Esophagus muscularis mucosa (tissue), 4 donors: ENCODE data around the gene VPS29. TPM values are rescaled to one million over a fixed set of nuclear protein-coding genes. Genes with fewer than 3 reads are reported as not detected.

Source experiments
- DNase-seq: peaks from one replicate; pipeline ENCODE4 v3.0.0-alpha.2; 2017; ENCODE audit errors: extremely low spot score
- H3K27ac ChIP-seq, 4 donors: fragments of 200-600 bp; sonication (generic); replicated peaks in 1 of 4; 1 replicate in 3 of 4; 2 replicates in 1 of 4; pipeline ENCODE4 v1.5.1; 2016 to 2019; ENCODE audit warnings: mild to moderate bottlenecking in 1 of 4
- H3K27me3 ChIP-seq, 4 donors: fragments of 200-600 bp; sonication (generic); one replicate each; pipeline versions ENCODE4 v1.5.1 to v1.6.0; 2016 to 2019
- H3K36me3 ChIP-seq, 4 donors: fragments of 200-600 bp; sonication (generic); one replicate each; pipeline ENCODE4 v1.5.1; 2016 to 2019
- H3K4me1 ChIP-seq, 4 donors: fragments of 200-600 bp; sonication (generic); one replicate each; pipeline ENCODE4 v1.5.1; 2016 to 2019
- H3K4me3 ChIP-seq, 4 donors: fragments of 200-600 bp; sonication (generic); 1 replicate in 2 of 4; 2 replicates in 2 of 4; pipeline ENCODE4 v1.5.1; 2016 to 2019; ENCODE audit warnings: mild to moderate bottlenecking in 4 of 4, moderate library complexity in 1 of 4
- H3K9me3 ChIP-seq, 4 donors: fragments of 200-600 bp; sonication (generic); 1 replicate in 3 of 4; 2 replicates in 1 of 4; pipeline ENCODE4 v1.5.1; 2016 to 2019
- EP300 ChIP-seq: sonication (generic); formaldehyde crosslinking; IDR thresholded peaks from one replicate; pipeline ENCODE4 v1.6.1; 2017; ENCODE audit warnings: antibody characterized with exemption
- POLR2A ChIP-seq: fragments of 450-650 bp; IDR thresholded peaks from one replicate; pipeline ENCODE4 v1.6.1; 2017; ENCODE audit warnings: antibody characterized with exemption, moderate library complexity, mild to moderate bottlenecking, low read depth
- POLR2AphosphoS5 ChIP-seq, 2 donors: sonication (generic); formaldehyde crosslinking; IDR thresholded peaks; one replicate each; pipeline ENCODE4 v1.6.1; 2017; ENCODE audit warnings: antibody characterized with exemption in 2 of 2
- WGBS: methylation state at CpG from one replicate; pipeline ENCODE4 v1.1.5; 2018; 5-methylcytosine and 5-hydroxymethylcytosine counted together
- intact Hi-C: fragments of 100-400 bp; cut with DNase I; formaldehyde crosslinking; loops from one replicate; pipeline ENCODE4 v1.15.1; 2023
- total RNA-seq, 4 donors: library from RNA; depleted of rRNA; stranded (reverse); fragments of >200 nt; gene quantifications; one replicate each; pipeline versions ENCODE4 v1.1.0 to v1.2.1, GENCODE V29; 2016
- TF ChIP-seq, protein P1 (sequence below), 3 experiments: fragments of 200-600 bp in 2 of 3; fragments of 450-650 bp in 1 of 3; sonication (generic) in 2 of 3; IDR thresholded peaks; one replicate each; pipeline ENCODE4 v1.5.1; 2017 to 2019; ENCODE audit warnings: antibody characterized with exemption in 3 of 3, mild to moderate bottlenecking in 2 of 3, moderate library complexity in 1 of 3

VPS29 gene
- total RNA-seq, 4 donors from 2014 or later = 126 to 166 (median 156) TPM

DNA sequence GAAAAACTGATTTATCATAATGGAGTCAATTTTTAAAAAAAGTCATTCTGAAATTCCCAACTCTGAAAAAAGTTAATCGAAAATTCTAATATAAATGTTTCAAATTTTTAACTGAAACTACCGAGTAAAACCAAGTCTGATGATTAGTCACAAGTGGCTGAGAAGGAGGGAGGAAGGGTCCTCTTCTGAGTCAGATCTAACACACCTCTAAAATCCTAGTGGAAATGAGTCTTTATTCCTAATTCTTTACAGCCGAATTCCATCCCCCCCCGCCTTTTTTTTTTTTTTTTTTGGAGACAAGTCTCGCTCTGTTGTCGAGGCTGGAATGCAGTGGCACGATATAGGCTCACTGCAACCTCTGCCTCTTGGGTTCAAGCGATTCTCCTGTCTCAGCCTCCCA is 38.1 kb upstream of the VPS29 start:
- WGBS = 88% methylated on average over 8 of the region's 8 CpGs
- Histone ChIP-seq H3K27ac (peak overlapping the region; percentile 83 to 92 (median 89)), H3K4me3 (no peak overlapping the region), H3K36me3 (peaks cover 0 to 51% (median 25%) of the 10 kb centered on the region in 4 donors), H3K27me3 (no peaks in the 10 kb centered on the region), H3K9me3 (no peaks in the 10 kb centered on the region), H3K4me1 (peaks cover 55 to 100% (median 93%) of the 10 kb centered on the region in 4 donors)
- TF ChIP-seq POLR2A (no peak), POLR2AphosphoS5 (IDR thresholded peaks at IDR 0.05) (no peak), EP300 (no peak)
- TF ChIP-seq, protein P1, sequence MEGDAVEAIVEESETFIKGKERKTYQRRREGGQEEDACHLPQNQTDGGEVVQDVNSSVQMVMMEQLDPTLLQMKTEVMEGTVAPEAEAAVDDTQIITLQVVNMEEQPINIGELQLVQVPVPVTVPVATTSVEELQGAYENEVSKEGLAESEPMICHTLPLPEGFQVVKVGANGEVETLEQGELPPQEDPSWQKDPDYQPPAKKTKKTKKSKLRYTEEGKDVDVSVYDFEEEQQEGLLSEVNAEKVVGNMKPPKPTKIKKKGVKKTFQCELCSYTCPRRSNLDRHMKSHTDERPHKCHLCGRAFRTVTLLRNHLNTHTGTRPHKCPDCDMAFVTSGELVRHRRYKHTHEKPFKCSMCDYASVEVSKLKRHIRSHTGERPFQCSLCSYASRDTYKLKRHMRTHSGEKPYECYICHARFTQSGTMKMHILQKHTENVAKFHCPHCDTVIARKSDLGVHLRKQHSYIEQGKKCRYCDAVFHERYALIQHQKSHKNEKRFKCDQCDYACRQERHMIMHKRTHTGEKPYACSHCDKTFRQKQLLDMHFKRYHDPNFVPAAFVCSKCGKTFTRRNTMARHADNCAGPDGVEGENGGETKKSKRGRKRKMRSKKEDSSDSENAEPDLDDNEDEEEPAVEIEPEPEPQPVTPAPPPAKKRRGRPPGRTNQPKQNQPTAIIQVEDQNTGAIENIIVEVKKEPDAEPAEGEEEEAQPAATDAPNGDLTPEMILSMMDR (IDR thresholded peaks at IDR 0.05) = no peak
- intact Hi-C loops = no loop called here
- no peak for DNase-seq

DNA sequence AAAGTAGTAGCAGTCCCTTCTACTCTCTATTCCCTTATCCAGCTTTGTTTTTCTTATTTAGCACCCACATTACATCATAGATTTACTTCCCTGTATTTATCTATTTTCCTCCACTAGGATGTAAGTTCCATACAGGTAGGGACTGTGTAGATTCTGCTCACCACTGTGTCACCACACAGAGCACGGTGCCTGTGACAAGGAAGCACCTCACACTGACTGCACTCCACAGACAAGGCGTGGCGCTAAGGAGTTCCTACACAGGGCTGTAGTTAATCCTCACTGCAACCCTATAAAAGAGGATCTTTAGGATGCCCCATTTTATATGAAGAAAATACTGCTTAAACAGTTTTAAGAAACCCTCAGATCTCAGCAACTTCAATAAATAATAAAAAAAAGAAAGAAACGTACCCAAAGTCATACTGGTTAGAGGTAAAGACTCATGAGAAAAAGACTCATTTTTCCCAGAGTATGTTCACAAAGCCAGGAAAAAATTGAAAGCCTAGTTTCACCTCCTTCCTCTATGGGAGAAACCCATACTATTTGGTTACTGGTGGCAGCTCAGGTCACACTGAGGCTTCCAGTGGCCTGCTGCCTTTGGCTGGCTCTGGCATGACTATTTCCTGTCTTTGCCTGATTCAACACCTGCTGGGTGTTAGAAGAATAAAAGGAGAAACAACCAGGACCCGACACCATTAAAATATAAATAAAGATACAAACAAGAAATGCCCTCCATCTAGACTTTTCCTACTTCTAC is 37.1 kb upstream of the VPS29 start:
- Histone ChIP-seq H3K27ac (peak overlapping the region; percentile 83 to 92 (median 89)), H3K36me3 (peaks cover 0 to 50% (median 25%) of the 10 kb centered on the region in 4 donors)
- intact Hi-C loops = no loop called here

GRCh38 chr12:110537605-110538409 is 35.9 kb upstream of the VPS29 start:
- intact Hi-C loops = no loop called here
- no peaks in the 10 kb centered on the region for H3K27me3 ChIP-seq
- peaks cover 0 to 50% (median 25%) of the 10 kb centered on the region in 4 donors for H3K36me3 ChIP-seq
- 29% methylated on average over 8 of the region's 9 CpGs for WGBS
- peak overlapping the region; percentile 83 to 92 (median 89) for H3K27ac ChIP-seq
- TF ChIP-seq EP300 (no peak), POLR2AphosphoS5 (IDR thresholded peaks at IDR 0.05) (peak; percentile 55 to 68)
- DNase-seq = peak; percentile 70
- no peaks in the 10 kb centered on the region for H3K9me3 ChIP-seq
- no peak overlapping the region for H3K4me3 ChIP-seq
- peaks cover 52 to 98% (median 93%) of the 10 kb centered on the region in 4 donors for H3K4me1 ChIP-seq

More for the DNA sequence above, 37.1 kb upstream of the VPS29 start:
- Histone ChIP-seq H3K4me1 (peaks cover 51 to 98% (median 93%) of the 10 kb centered on the region in 4 donors), H3K27me3 (no peaks in the 10 kb centered on the region), H3K9me3 (no peaks in the 10 kb centered on the region), H3K4me3 (no peak overlapping the region)
- WGBS = 95% methylated on average over 5 of the region's 5 CpGs
- no peak for DNase-seq
- no peak for TF ChIP-seq EP300
- no peak for TF ChIP-seq POLR2A
- TF ChIP-seq, protein P1 (IDR thresholded peaks at IDR 0.05) = no peak
- no peak for TF ChIP-seq POLR2AphosphoS5 (IDR thresholded peaks at IDR 0.05)

- H3K27me3 ChIP-seq = no peaks in the 10 kb centered on the region
- H3K27ac ChIP-seq = peak overlapping the region; percentile 83 to 92 (median 89)
- intact Hi-C loops = no loop called here
- no peaks in the 10 kb centered on the region for H3K9me3 ChIP-seq
- no peak for DNase-seq
- no peak overlapping the region for H3K4me3 ChIP-seq
- TF ChIP-seq, protein P1 (IDR thresholded peaks at IDR 0.05) = no peak
- TF ChIP-seq POLR2AphosphoS5 (IDR thresholded peaks at IDR 0.05) = no peak
- TF ChIP-seq POLR2A = no peak
- TF ChIP-seq EP300 = no peak
- WGBS = 70% methylated on average over 4 of the region's 4 CpGs
- H3K4me1 ChIP-seq = peaks cover 52 to 98% (median 93%) of the 10 kb centered on the region in 4 donors
- peaks cover 0 to 55% (median 25%) of the 10 kb centered on the region in 4 donors for H3K36me3 ChIP-seq
Measured at GRCh38 chr12:110536834-110537604, 35.1 kb upstream of the VPS29 start.
